ENCODE measurements around the gene SYPL1.

DNA sequence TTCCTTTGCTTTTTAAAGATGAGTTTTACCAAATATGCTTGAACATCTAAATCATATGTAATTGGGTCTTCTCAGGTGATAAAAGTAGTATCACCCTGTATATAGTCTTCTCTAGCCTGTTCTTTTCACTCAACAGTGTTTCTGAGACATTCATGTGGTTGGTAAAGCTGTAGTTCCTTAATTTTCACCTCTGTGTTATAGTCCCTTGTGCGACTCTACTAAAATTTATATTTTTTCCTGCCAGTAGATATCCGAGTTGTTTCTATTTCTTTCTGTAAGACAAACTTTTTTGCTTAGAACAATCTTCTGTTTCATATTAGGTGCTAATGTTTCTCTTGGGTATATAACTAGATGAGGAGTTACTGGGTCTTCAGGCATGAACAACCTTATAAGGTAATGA lies 35.6 kb downstream of the SYPL1 start:
- TF ChIP-seq, protein P1, sequence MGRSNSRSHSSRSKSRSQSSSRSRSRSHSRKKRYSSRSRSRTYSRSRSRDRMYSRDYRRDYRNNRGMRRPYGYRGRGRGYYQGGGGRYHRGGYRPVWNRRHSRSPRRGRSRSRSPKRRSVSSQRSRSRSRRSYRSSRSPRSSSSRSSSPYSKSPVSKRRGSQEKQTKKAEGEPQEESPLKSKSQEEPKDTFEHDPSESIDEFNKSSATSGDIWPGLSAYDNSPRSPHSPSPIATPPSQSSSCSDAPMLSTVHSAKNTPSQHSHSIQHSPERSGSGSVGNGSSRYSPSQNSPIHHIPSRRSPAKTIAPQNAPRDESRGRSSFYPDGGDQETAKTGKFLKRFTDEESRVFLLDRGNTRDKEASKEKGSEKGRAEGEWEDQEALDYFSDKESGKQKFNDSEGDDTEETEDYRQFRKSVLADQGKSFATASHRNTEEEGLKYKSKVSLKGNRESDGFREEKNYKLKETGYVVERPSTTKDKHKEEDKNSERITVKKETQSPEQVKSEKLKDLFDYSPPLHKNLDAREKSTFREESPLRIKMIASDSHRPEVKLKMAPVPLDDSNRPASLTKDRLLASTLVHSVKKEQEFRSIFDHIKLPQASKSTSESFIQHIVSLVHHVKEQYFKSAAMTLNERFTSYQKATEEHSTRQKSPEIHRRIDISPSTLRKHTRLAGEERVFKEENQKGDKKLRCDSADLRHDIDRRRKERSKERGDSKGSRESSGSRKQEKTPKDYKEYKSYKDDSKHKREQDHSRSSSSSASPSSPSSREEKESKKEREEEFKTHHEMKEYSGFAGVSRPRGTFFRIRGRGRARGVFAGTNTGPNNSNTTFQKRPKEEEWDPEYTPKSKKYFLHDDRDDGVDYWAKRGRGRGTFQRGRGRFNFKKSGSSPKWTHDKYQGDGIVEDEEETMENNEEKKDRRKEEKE (IDR thresholded peaks at IDR 0.05; ENCODE audit: borderline replicate concordance in 1 of 2, control insufficient read depth in 1 of 2, low read depth in 2 of 2, low read length in 1 of 2): no peak
- no peak for TF ChIP-seq BRCA1 (IDR thresholded peaks at IDR 0.05)
- TF ChIP-seq BRCA1 (CRISPR knock-in tag; IDR thresholded peaks at IDR 0.05): no peak
- TF ChIP-seq, protein P2, sequence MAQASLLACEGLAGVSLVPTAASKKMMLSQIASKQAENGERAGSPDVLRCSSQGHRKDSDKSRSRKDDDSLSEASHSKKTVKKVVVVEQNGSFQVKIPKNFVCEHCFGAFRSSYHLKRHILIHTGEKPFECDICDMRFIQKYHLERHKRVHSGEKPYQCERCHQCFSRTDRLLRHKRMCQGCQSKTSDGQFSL (CRISPR knock-in tag; IDR thresholded peaks at IDR 0.05): no peak
- TF ChIP-seq, protein P2 (tag; IDR thresholded peaks at IDR 0.05): no peak
- no peak for TF ChIP-seq POLR2AphosphoS5 (IDR thresholded peaks at IDR 0.05; ENCODE audit: control insufficient read depth, insufficient read depth, low read depth, low read length)
- no peak for TF ChIP-seq USF2 (CRISPR knock-in tag; IDR thresholded peaks at IDR 0.05)
- TF ChIP-seq, protein P3, sequence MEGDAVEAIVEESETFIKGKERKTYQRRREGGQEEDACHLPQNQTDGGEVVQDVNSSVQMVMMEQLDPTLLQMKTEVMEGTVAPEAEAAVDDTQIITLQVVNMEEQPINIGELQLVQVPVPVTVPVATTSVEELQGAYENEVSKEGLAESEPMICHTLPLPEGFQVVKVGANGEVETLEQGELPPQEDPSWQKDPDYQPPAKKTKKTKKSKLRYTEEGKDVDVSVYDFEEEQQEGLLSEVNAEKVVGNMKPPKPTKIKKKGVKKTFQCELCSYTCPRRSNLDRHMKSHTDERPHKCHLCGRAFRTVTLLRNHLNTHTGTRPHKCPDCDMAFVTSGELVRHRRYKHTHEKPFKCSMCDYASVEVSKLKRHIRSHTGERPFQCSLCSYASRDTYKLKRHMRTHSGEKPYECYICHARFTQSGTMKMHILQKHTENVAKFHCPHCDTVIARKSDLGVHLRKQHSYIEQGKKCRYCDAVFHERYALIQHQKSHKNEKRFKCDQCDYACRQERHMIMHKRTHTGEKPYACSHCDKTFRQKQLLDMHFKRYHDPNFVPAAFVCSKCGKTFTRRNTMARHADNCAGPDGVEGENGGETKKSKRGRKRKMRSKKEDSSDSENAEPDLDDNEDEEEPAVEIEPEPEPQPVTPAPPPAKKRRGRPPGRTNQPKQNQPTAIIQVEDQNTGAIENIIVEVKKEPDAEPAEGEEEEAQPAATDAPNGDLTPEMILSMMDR (IDR thresholded peaks at IDR 0.05 in 2 of 3, conservative IDR thresholded peaks at IDR 0.05 in 1 of 3; ENCODE audit: insufficient read depth in 2 of 3, low read depth in 1 of 3, low read length in 3 of 3): no peak

All from K562 (cell line).